ENCODE data around the gene SDF4. TPM values are rescaled to one million over a fixed set of nuclear protein-coding genes. Genes with fewer than 3 reads are reported as not detected.

Gene SDF4
- total RNA-seq, 1 experiment from 2014 or later = 82.0 TPM

DNA sequence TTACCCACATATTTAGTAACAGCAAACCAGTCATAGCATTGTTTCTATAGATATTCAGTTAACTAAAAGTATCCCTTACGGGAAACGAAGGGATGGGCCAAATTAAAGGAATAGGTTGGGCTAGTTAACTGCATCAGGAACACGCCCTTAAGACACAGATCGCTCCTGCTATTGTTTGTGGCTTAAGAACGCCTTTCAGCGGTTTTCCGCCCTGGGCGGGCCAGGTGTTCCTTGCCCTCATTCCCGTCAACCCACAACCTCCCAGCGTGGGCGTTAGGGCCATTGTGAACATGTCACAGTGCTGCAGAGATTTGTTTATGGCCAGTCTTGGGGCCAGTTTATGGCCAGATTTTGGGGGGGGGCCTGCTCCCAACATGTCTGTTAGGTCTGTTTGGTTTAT is 40.1 kb downstream of the SDF4 start:
- Mint-ChIP-seq H3K4me3 (no peak overlapping the region), H3K9me3 (peaks cover 38 to 46% of the 10 kb centered on the region in 2 experiments), H3K27ac (no peak overlapping the region), H3K27me3 (ENCODE audit: low read depth) (peaks cover 48% of the 10 kb centered on the region), H3K36me3 (ENCODE audit: insufficient read depth in 1 of 3, low read depth in 3 of 3) (peaks cover 0 to 8% (median 7%) of the 10 kb centered on the region in 3 experiments; a peak in 6 of 7 replicates), H3K4me1 (no peaks in the 10 kb centered on the region)
- Histone ChIP-seq H3K23me2 (ENCODE audit: insufficient read length, low read depth, low read length, poor library complexity, severe bottlenecking) (no peaks in the 10 kb centered on the region), H2BK15ac (ENCODE audit: low read depth, low read length) (no peak overlapping the region), H2AK5ac (ENCODE audit: insufficient read length, low read length) (no peak overlapping the region), H4K20me1 (ENCODE audit: control insufficient read depth, insufficient read depth, insufficient read length) (no peaks in the 10 kb centered on the region), H2BK20ac (ENCODE audit: low read depth, low read length, poor library complexity, severe bottlenecking) (no peak overlapping the region), H3K4me1 (ENCODE audit: insufficient read depth, low read length) (no peaks in the 10 kb centered on the region), H3K4me2 (ENCODE audit: insufficient read depth, insufficient read length, low read length) (no peak overlapping the region), H3K56ac (ENCODE audit: insufficient read length, low read depth, low read length) (no peak overlapping the region), H4K91ac (ENCODE audit: insufficient read length, low read depth, low read length) (no peak overlapping the region), H2BK5ac (ENCODE audit: insufficient read length, low read length) (no peak overlapping the region), H4K8ac (replicated peaks; ENCODE audit: insufficient read length, low read depth, low read length) (no peak overlapping the region), H3K79me2 (ENCODE audit: insufficient read depth, low read length) (no peaks in the 10 kb centered on the region), H3T11ph (ENCODE audit: low read length) (no peak overlapping the region), H2BK12ac (ENCODE audit: insufficient read length, low read depth, low read length) (no peak overlapping the region), H2BK120ac (ENCODE audit: low read depth, low read length, poor library complexity, severe bottlenecking) (no peak overlapping the region), H3K4ac (ENCODE audit: low read depth, low read length) (no peak overlapping the region), H3K27ac (ENCODE audit: insufficient read length, low read depth, low read length) (no peak overlapping the region), H3K27me3 (ENCODE audit: insufficient read depth, low read length) (no peaks in the 10 kb centered on the region), H3K79me1 (ENCODE audit: insufficient read depth, low read depth, low read length, poor library complexity, severe bottlenecking) (no peaks in the 10 kb centered on the region), H3K18ac (ENCODE audit: insufficient read length, low read depth, low read length) (no peak overlapping the region), H4K5ac (ENCODE audit: insufficient read length, low read depth, low read length) (no peak overlapping the region), H3K14ac (ENCODE audit: insufficient read depth, low read length) (no peak overlapping the region), H2AFZ (ENCODE audit: low read length) (no peak overlapping the region), H3K23ac (ENCODE audit: insufficient read length, low read depth, low read length) (no peak overlapping the region), H3K9me3 (ENCODE audit: control insufficient read depth, low read depth, low read length) (peaks cover 12% of the 10 kb centered on the region), H3K9ac (ENCODE audit: extremely low read depth, insufficient read length, low read length) (no peak overlapping the region)
- no peak for DNase-seq
- WGBS (ENCODE audit: extremely low coverage, insufficient read length, low lambda C conversion rate) = no CpG with 5 or more reads among the region's 11 CpGs
- TF ChIP-seq, protein P1, sequence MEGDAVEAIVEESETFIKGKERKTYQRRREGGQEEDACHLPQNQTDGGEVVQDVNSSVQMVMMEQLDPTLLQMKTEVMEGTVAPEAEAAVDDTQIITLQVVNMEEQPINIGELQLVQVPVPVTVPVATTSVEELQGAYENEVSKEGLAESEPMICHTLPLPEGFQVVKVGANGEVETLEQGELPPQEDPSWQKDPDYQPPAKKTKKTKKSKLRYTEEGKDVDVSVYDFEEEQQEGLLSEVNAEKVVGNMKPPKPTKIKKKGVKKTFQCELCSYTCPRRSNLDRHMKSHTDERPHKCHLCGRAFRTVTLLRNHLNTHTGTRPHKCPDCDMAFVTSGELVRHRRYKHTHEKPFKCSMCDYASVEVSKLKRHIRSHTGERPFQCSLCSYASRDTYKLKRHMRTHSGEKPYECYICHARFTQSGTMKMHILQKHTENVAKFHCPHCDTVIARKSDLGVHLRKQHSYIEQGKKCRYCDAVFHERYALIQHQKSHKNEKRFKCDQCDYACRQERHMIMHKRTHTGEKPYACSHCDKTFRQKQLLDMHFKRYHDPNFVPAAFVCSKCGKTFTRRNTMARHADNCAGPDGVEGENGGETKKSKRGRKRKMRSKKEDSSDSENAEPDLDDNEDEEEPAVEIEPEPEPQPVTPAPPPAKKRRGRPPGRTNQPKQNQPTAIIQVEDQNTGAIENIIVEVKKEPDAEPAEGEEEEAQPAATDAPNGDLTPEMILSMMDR (conservative IDR thresholded peaks at IDR 0.05) = no peak

All from H9 (cell line).